Transverse colon (tissue), 4 donors: ENCODE data around the gene CCDC150. TPM values are rescaled to one million over a fixed set of nuclear protein-coding genes. Genes with fewer than 3 reads are reported as not detected.
"Not testable (repeated sequence)": the region's sequence is repeated elsewhere in the genome, so short reads cannot be mapped to it uniquely, and the experiment has no call there.

Source experiments
- DNase-seq: peaks from one replicate; pipeline ENCODE4 v3.0.0-alpha.2; 2019
- H3K27ac ChIP-seq, 4 donors: fragments of 200-600 bp; sonication (generic); 2 replicates each; pipeline ENCODE4 v1.5.1; 2016 to 2018; ENCODE audit warnings: inconsistent platforms in 4 of 4
- H3K27me3 ChIP-seq: fragments of 200-600 bp; sonication (generic); 2 replicates; pipeline ENCODE4 v1.5.1; 2017; ENCODE audit warnings: inconsistent platforms
- H3K36me3 ChIP-seq, 4 donors: fragments of 200-600 bp; sonication (generic); 2 replicates each; pipeline ENCODE4 v1.5.1; 2017 to 2019; ENCODE audit warnings: inconsistent platforms in 4 of 4
- H3K4me1 ChIP-seq, 4 donors: fragments of 200-600 bp; sonication (generic); 2 replicates each; pipeline ENCODE4 v1.5.1; 2017 to 2020; ENCODE audit warnings: inconsistent platforms in 4 of 4
- H3K4me3 ChIP-seq, 4 donors: fragments of 200-600 bp; sonication (generic); 1 replicate in 1 of 4; 2 replicates in 3 of 4; pipeline versions ENCODE4 v1.5.1 to v1.6.1; 2017 to 2019; ENCODE audit warnings: inconsistent platforms in 4 of 4
- H3K9me3 ChIP-seq, 2 donors: fragments of 200-600 bp; sonication (generic); 2 replicates each; pipeline ENCODE4 v1.5.1; 2017 to 2019; ENCODE audit warnings: inconsistent platforms in 2 of 2
- CTCF ChIP-seq, 5 experiments: fragments of 200-600 bp in 3 of 5; fragments of 450-650 bp in 2 of 5; sonication (generic) in 3 of 5; IDR thresholded peaks; 1 replicate in 2 of 5; 2 replicates in 3 of 5; pipeline ENCODE4 v1.5.1; 2016 to 2017; ENCODE audit warnings: antibody characterized with exemption in 5 of 5, inconsistent platforms in 3 of 5, mild to moderate bottlenecking in 2 of 5, moderate library complexity in 1 of 5
- EP300 ChIP-seq: sonication (generic); formaldehyde crosslinking; IDR thresholded peaks from one replicate; pipeline ENCODE4 v1.6.1; 2017; ENCODE audit warnings: antibody characterized with exemption, low read depth
- POLR2A ChIP-seq: fragments of 450-650 bp; IDR thresholded peaks from one replicate; pipeline ENCODE4 v1.6.1; 2016; ENCODE audit warnings: antibody characterized with exemption, mild to moderate bottlenecking, moderate library complexity
- POLR2AphosphoS5 ChIP-seq, 3 donors: sonication (generic); formaldehyde crosslinking; IDR thresholded peaks; one replicate each; pipeline ENCODE4 v1.6.1; 2016; ENCODE audit warnings: antibody characterized with exemption in 3 of 3
- WGBS, 2 donors: methylation state at CpG; one replicate each; pipeline ENCODE4 v1.1.5; 2018; ENCODE audit warnings: low coverage in 1 of 2; 5-methylcytosine and 5-hydroxymethylcytosine counted together
- in situ Hi-C, 4 donors: fragments of 200-750 bp; cut with MboI; loops; one replicate each; pipeline versions ENCODE4 v1.15.0 to v1.15.1; 2017; ENCODE audit warnings: low sequenced_read_pairs in 3 of 4, low pct_ligation_motif_present in 1 of 4, low pct_unique_long_range_greater_than_20kb in 1 of 4
- intact Hi-C: fragments of 100-400 bp; cut with DNase I; formaldehyde crosslinking; loops from one replicate; pipeline ENCODE4 v1.15.1; 2023; ENCODE audit warnings: low total_unique reads
- total RNA-seq, 4 donors: library from RNA; depleted of rRNA; stranded (reverse); fragments of >200 nt; gene quantifications; one replicate each; pipeline ENCODE4 v1.1.0, GENCODE V29; 2016

Gene CCDC150
- total RNA-seq, 4 donors from 2014 or later = 1.6 to 137 (median 2.7) TPM; not detected in 1

DNA sequence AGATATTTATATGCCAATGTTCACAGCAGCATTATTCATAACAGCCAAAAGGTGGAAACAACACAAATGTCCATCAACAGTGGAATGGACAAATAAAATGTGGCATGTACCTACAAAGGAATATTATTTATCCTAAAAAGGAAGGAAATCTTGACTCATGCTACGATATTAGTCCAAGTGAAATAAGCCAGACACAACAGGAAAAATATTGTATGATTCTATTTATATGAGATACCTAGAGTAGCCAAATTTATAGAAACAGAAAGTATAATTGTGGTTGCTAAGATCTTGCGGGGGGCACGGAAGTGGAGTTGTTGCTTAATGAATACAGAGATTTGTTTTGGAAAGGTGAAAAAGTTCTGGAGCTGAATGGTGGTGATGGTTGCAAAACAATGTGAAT is 33.0 kb upstream of the CCDC150 start:
- Histone ChIP-seq H3K9me3 (no peaks in the 10 kb centered on the region), H3K27me3 (no peaks in the 10 kb centered on the region), H3K4me3 (no peak overlapping the region), H3K4me1 (no peaks in the 10 kb centered on the region), H3K27ac (no peak overlapping the region), H3K36me3 (no peaks in the 10 kb centered on the region)
- 67% methylated on average over 3 of the region's 3 CpGs for WGBS, 2 donors
- DNase-seq = no peak
- in situ Hi-C loops = no loop called here
- intact Hi-C loops = no loop called here
- no peak for TF ChIP-seq EP300
- TF ChIP-seq POLR2AphosphoS5 (IDR thresholded peaks at IDR 0.05) = no peak
- no peak for TF ChIP-seq POLR2A
- no peak for TF ChIP-seq CTCF (IDR thresholded peaks at IDR 0.05)

DNA sequence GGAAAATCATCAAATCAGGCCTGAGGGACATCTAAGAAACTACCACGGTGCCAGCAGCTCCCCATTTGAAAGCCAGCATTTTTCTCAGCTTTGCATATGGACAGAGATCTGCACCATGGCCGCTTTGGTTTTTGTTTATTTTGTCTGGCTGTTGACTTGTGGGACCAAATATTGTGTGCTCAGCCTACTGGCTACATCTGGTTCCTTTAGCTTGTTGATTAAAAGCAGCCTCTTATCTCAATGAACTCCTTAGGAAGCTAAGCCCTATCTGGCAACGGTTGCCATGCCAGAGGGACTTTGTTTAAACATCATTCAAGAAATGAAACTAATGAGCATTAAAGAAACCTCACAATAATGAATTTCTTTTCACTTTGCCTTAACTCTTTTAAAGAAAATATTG is 32.4 kb upstream of the CCDC150 start:
- TF ChIP-seq POLR2A (no peak), EP300 (no peak), POLR2AphosphoS5 (IDR thresholded peaks at IDR 0.05) (no peak), CTCF (IDR thresholded peaks at IDR 0.05) (no peak)
- H3K27me3 ChIP-seq = no peaks in the 10 kb centered on the region
- DNase-seq = no peak
- H3K9me3 ChIP-seq = no peaks in the 10 kb centered on the region
- intact Hi-C loops = no loop called here
- no peaks in the 10 kb centered on the region for H3K36me3 ChIP-seq
- 31 to 45% methylated on average over 1 to 3 of the region's 3 CpGs for WGBS, 2 donors
- no peak overlapping the region for H3K27ac ChIP-seq
- no peaks in the 10 kb centered on the region for H3K4me1 ChIP-seq
- in situ Hi-C loops = no loop called here
- no peak overlapping the region for H3K4me3 ChIP-seq

- H3K27me3 ChIP-seq = not testable (repeated sequence)
These were observed 31.6 kb upstream of the CCDC150 start for GRCh38 chr2:196607896-196608295.

DNA sequence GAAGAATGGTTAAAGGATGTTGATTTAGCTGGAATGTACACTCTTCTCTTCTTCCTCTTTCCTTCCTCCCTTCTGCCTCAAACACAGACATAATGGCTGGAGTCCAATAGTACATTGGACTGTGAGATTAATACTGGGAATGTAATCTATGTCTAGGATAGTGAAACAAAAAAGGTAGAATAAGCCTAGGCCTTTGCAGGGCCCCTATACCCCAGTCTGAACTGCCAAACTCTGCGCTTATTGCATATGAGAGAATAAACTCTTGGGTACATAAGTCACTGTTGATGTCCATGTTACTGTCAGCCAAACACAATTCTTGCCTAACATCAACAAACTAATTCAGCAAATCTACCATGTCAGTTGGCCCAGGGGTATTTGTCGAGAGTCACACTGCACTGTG is 29.7 kb upstream of the CCDC150 start:
- intact Hi-C loops = no loop called here
- WGBS, 2 donors = 88 to 100% methylated on average over 1 to 2 of the region's 2 CpGs
- Histone ChIP-seq H3K4me1 (no peaks in the 10 kb centered on the region), H3K36me3 (no peaks in the 10 kb centered on the region), H3K27me3 (no peaks in the 10 kb centered on the region), H3K4me3 (no peak overlapping the region), H3K27ac (no peak overlapping the region), H3K9me3 (no peaks in the 10 kb centered on the region)
- DNase-seq = no peak
- in situ Hi-C loops = no loop called here
- TF ChIP-seq POLR2A (no peak), POLR2AphosphoS5 (IDR thresholded peaks at IDR 0.05) (no peak), EP300 (no peak), CTCF (IDR thresholded peaks at IDR 0.05) (no peak)

More at GRCh38 chr2:196607896-196608295, 31.6 kb upstream of the CCDC150 start:
- intact Hi-C loops, in situ Hi-C loops, H3K4me3 ChIP-seq, H3K36me3 ChIP-seq, H3K4me1 ChIP-seq, H3K27ac ChIP-seq, DNase-seq, H3K9me3 ChIP-seq: not testable (repeated sequence)
- WGBS, 2 donors = 86% methylated on average over 5 of the region's 5 CpGs; no CpG with 5 or more reads in 1 of the 2 donors

DNA sequence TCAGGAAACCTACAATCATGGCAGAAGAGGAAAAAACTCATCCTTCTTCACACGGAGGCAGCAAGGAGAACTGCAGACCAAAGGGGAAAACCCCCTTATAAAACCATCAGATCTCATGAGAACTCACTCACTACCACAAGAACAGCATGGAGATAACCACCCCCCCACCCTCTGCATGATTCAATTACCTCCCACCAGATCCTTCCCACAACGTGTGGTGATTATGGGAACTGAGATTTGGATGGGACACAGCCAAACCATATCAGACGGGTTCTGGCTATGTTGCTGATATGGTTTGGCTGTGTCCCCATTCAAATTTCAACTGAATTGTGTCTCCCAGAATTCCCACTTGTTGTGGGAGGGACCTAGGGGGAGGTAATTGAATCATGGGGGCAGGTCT is 28.7 kb upstream of the CCDC150 start:
- Histone ChIP-seq H3K9me3 (no peaks in the 10 kb centered on the region), H3K27me3 (no peaks in the 10 kb centered on the region), H3K36me3 (no peaks in the 10 kb centered on the region), H3K27ac (no peak overlapping the region), H3K4me1 (no peaks in the 10 kb centered on the region), H3K4me3 (no peak overlapping the region)
- in situ Hi-C loops = no loop called here
- WGBS, 2 donors = 52% methylated on average over 3 of the region's 3 CpGs; no CpG with 5 or more reads in 1 of the 2 donors
- TF ChIP-seq EP300 = no peak
- TF ChIP-seq POLR2AphosphoS5 (IDR thresholded peaks at IDR 0.05) = no peak
- no peak for TF ChIP-seq POLR2A
- TF ChIP-seq CTCF (IDR thresholded peaks at IDR 0.05) = no peak
- no peak for DNase-seq
- intact Hi-C loops = no loop called here
